BJ (cell line): Measurements from ENCODE around the gene ATP2A1. TPM values are rescaled to one million over a fixed set of nuclear protein-coding genes. Genes with fewer than 3 reads are reported as not detected.
"Not testable (repeated sequence)": the region's sequence is repeated elsewhere in the genome, so short reads cannot be mapped to it uniquely, and the experiment has no call there.

Experiments
- CTCF ChIA-PET: fragments of 350-600 bp; formaldehyde crosslinking; extraction: SDS; loops from one replicate; lab custom pipeline; 2021; ENCODE audit warnings: antibody characterized with exemption, inconsistent platforms; lab: Yijun Ruan, JAX
- POLR2A ChIA-PET: fragments of 300-600 bp; sonication (Branson Sonifier 250); formaldehyde crosslinking; extraction: SDS; loops from one replicate; lab custom pipeline; 2021; ENCODE audit warnings: antibody characterized with exemption; lab: Charles Lee
- DNase-seq: peaks from one replicate; pipeline ENCODE4 v3.0.0-alpha.2; 2011; ENCODE audit warnings: low read depth
- H3K27me3 ChIP-seq: 2 replicates; pipeline ENCODE4 v1.6.0; 2011; ENCODE audit warnings: low read length; ENCODE audit not compliant: control insufficient read depth, insufficient read depth
- H3K36me3 ChIP-seq: 2 replicates; pipeline ENCODE4 v1.5.1; 2011; ENCODE audit warnings: low read length; ENCODE audit not compliant: control insufficient read depth, insufficient read depth
- H3K4me3 ChIP-seq: 2 replicates; pipeline ENCODE4 v1.5.1; 2011; ENCODE audit warnings: low read depth, mild to moderate bottlenecking, control low read depth, low read length
- CTCF ChIP-seq: IDR thresholded peaks from 2 replicates; pipeline ENCODE4 v1.5.1; 2011; ENCODE audit warnings: low read depth, mild to moderate bottlenecking, control low read depth, inconsistent platforms, low read length, moderate library complexity; ENCODE audit not compliant: insufficient read depth
- polyA plus RNA-seq: library from polyadenylated mRNA; depleted of rRNA; stranded (reverse); fragments of >200 nt; gene quantifications from 2 replicates; pipeline ENCODE4 v1.2.3, GENCODE V29; 2011

Gene ATP2A1
- polyA plus RNA-seq, 1 experiment: 0.44 TPM

GRCh38 chr16:28879841-28880588, 1.7 kb downstream of the ATP2A1 start:
- POLR2A ChIA-PET: interaction anchor here (0.6 kb wide), 1 partner anchor 17 kb away, joined by 3 read pairs; no protein-coding TSS in a partner anchor
- no peaks in the 10 kb centered on the region for H3K36me3 ChIP-seq
- DNase-seq: peak; percentile 15
- CTCF ChIA-PET: interaction anchor here (1.6 kb wide), 1 partner anchor 9 kb away, joined by 3 read pairs; no protein-coding TSS in a partner anchor
- H3K4me3 ChIP-seq: peak overlapping the region; percentile 60
- H3K27me3 ChIP-seq: no peaks in the 10 kb centered on the region
- TF ChIP-seq CTCF: no peak

GRCh38 chr16:28880589-28880915, 2.3 kb downstream of the ATP2A1 start:
- CTCF ChIA-PET: interaction anchor here (1.6 kb wide), 1 partner anchor 10 kb away, joined by 3 read pairs; no protein-coding TSS in a partner anchor

GRCh38 chr16:28880955-28881354, 2.7 kb downstream of the ATP2A1 start:
- Histone ChIP-seq H3K4me3 (no peak overlapping the region), H3K36me3 (no peaks in the 10 kb centered on the region), H3K27me3 (no peaks in the 10 kb centered on the region)
- ChIA-PET CTCF (interaction anchor here (1.0 kb wide), 1 partner anchor 8 kb away, joined by 3 read pairs; no protein-coding TSS in a partner anchor), POLR2A (no interaction called here)
- no peak for TF ChIP-seq CTCF
- no peak for DNase-seq

More at GRCh38 chr16:28880589-28880915, 2.3 kb downstream of the ATP2A1 start:
- Histone ChIP-seq H3K4me3 (no peak overlapping the region; the same call in 1 of the 2 replicates), H3K36me3 (no peaks in the 10 kb centered on the region), H3K27me3 (no peaks in the 10 kb centered on the region)
- POLR2A ChIA-PET: no interaction called here
- no peak for TF ChIP-seq CTCF
- DNase-seq: no peak

- H3K36me3 ChIP-seq, DNase-seq, H3K27me3 ChIP-seq, H3K4me3 ChIP-seq, POLR2A ChIA-PET: not testable (repeated sequence)
- CTCF ChIA-PET: interaction anchor here (0.6 to 1.0 kb wide), 2 partner anchors 9 to 28 kb away, joined by 3 read pairs; no protein-coding TSS in a partner anchor
Measured at GRCh38 chr16:28881565-28881964, 3.3 kb downstream of the ATP2A1 start.

- DNase-seq: no peak
- ChIA-PET POLR2A (no interaction called here), CTCF (interaction anchor here (0.6 to 1.3 kb wide), 4 partner anchors 9 to 63 kb away, joined by 3 to 4 read pairs (median 4); partner anchors contain the start of gene TUFM)
- no peak for TF ChIP-seq CTCF
- no peaks in the 10 kb centered on the region for H3K36me3 ChIP-seq
- H3K4me3 ChIP-seq: no peak overlapping the region
- H3K27me3 ChIP-seq: no peaks in the 10 kb centered on the region
Measured at GRCh38 chr16:28882551-28883160, 4.4 kb downstream of the ATP2A1 start.
